Ascending aorta (tissue), 2 donors: ENCODE results near the gene MLYCD. TPM values are rescaled to one million over a fixed set of nuclear protein-coding genes. Genes with fewer than 3 reads are reported as not detected.

Source experiments
- DNase-seq, 2 donors: peaks; one replicate each; pipeline ENCODE4 v3.0.0-alpha.2; 2019; ENCODE audit warnings: low spot score in 2 of 2
- H3K27ac ChIP-seq, 2 donors: fragments of 200-600 bp; sonication (generic); one replicate each; pipeline ENCODE4 v1.5.1; 2016 to 2017; ENCODE audit warnings: mild to moderate bottlenecking in 1 of 2
- H3K27me3 ChIP-seq: fragments of 200-600 bp; sonication (generic); one replicate; pipeline ENCODE4 v1.5.1; 2017
- H3K36me3 ChIP-seq, 2 donors: fragments of 200-600 bp; sonication (generic); one replicate each; pipeline ENCODE4 v1.5.1; 2016
- H3K4me1 ChIP-seq, 2 donors: fragments of 200-600 bp; sonication (generic); one replicate each; pipeline ENCODE4 v1.5.1; 2016 to 2017; ENCODE audit warnings: mild to moderate bottlenecking in 1 of 2
- H3K4me3 ChIP-seq, 2 donors: fragments of 200-600 bp; sonication (generic); one replicate each; pipeline ENCODE4 v1.5.1; 2016 to 2017; ENCODE audit warnings: mild to moderate bottlenecking in 1 of 2
- H3K9me3 ChIP-seq, 2 donors: fragments of 200-600 bp; sonication (generic); one replicate each; pipeline ENCODE4 v1.5.1; 2016
- intact Hi-C: fragments of 100-400 bp; cut with DNase I; formaldehyde crosslinking; loops from one replicate; pipeline ENCODE4 v1.15.1; 2023
- total RNA-seq: library from RNA; depleted of rRNA; stranded (reverse); fragments of >200 nt; gene quantifications from one replicate; pipeline ENCODE4 v1.1.0, GENCODE V29; 2016
- TF ChIP-seq, protein P1 (sequence below), 3 experiments: fragments of 200-600 bp in 2 of 3; fragments of 450-650 bp in 1 of 3; sonication (generic) in 2 of 3; IDR thresholded peaks; one replicate each; pipeline ENCODE4 v1.5.1; 2016 to 2019; ENCODE audit warnings: antibody characterized with exemption in 3 of 3, mild to moderate bottlenecking in 1 of 3, moderate library complexity in 1 of 3

Gene MLYCD
- total RNA-seq, 1 donor from 2014 or later: 13.4 TPM

DNA sequence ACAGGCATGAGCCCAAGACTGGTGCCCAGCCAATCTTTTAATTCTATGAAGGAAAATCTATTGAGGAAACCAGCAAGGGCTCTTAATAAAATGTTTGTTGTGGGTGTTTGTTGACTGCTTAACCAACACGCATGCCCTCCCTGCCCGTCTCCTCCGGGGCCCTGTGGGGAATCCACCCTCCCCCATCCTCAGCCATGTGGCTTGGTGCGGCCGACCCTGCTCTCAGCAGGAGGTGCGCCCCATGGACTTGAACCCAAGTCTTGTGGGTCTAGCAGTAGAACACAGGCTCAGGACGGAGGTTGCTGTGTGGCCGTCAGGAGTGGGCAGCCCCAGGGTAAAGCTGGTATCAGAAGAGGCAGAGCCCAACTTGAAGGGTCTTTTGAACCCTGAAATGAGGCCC lies 45.1 kb upstream of the MLYCD start:
- TF ChIP-seq, protein P1, sequence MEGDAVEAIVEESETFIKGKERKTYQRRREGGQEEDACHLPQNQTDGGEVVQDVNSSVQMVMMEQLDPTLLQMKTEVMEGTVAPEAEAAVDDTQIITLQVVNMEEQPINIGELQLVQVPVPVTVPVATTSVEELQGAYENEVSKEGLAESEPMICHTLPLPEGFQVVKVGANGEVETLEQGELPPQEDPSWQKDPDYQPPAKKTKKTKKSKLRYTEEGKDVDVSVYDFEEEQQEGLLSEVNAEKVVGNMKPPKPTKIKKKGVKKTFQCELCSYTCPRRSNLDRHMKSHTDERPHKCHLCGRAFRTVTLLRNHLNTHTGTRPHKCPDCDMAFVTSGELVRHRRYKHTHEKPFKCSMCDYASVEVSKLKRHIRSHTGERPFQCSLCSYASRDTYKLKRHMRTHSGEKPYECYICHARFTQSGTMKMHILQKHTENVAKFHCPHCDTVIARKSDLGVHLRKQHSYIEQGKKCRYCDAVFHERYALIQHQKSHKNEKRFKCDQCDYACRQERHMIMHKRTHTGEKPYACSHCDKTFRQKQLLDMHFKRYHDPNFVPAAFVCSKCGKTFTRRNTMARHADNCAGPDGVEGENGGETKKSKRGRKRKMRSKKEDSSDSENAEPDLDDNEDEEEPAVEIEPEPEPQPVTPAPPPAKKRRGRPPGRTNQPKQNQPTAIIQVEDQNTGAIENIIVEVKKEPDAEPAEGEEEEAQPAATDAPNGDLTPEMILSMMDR (IDR thresholded peaks at IDR 0.05): no peak
- intact Hi-C loops: no loop called here

DNA sequence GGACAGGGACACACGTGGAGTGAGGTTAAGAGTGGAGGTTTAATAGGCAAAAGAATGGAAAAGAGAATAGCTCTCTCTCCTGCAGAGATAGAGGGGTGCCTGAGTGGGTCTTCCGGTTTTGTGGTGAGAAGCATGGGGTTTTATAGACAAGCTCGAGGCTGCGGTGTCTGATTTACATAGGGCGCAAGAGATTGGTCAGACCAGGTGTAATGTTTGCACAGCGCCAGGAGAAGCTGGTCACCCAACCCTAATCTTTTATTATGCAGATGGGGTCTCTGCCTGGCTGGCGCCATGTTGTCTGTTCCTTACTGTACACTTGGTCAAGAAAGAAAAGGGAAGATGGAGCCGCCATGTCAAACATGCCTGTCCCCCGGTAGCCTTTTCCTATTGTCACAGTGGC lies 44.5 kb upstream of the MLYCD start:
- H3K4me3 ChIP-seq: no peak overlapping the region
- no peaks in the 10 kb centered on the region for H3K27me3 ChIP-seq
- no peak overlapping the region for H3K27ac ChIP-seq
- H3K9me3 ChIP-seq: no peaks in the 10 kb centered on the region
- no peaks in the 10 kb centered on the region for H3K36me3 ChIP-seq
- no peaks in the 10 kb centered on the region for H3K4me1 ChIP-seq
- DNase-seq: no peak
- TF ChIP-seq, protein P1 (IDR thresholded peaks at IDR 0.05): no peak
- intact Hi-C loops: no loop called here

More for the DNA sequence above, 45.1 kb upstream of the MLYCD start:
- Histone ChIP-seq H3K27me3 (no peaks in the 10 kb centered on the region), H3K36me3 (no peaks in the 10 kb centered on the region), H3K9me3 (no peaks in the 10 kb centered on the region), H3K4me3 (no peak overlapping the region), H3K4me1 (no peaks in the 10 kb centered on the region), H3K27ac (no peak overlapping the region)
- no peak for DNase-seq

DNA sequence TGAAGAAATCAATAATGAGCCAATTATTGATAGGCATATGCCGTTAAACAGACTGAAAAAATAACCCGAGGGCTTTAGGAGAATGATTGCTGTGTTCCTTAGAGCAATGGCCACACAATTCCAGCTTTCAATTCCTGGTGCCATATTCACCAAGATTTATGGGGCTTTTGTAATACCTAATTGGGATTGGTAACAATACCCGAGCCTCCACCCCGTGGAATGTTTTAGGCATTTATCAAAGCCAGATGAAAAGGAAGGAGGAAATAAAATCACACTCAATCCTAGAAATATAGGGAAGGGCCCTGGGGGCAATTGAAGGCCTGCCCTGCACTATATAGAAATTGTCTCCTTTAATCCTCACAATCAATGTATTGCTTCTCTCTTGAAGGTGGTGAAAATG lies 42.1 kb upstream of the MLYCD start:
- Histone ChIP-seq H3K27ac (no peak overlapping the region), H3K9me3 (no peaks in the 10 kb centered on the region), H3K36me3 (no peaks in the 10 kb centered on the region), H3K4me3 (no peak overlapping the region), H3K27me3 (no peaks in the 10 kb centered on the region), H3K4me1 (no peaks in the 10 kb centered on the region)
- no peak for DNase-seq
- TF ChIP-seq, protein P1 (IDR thresholded peaks at IDR 0.05): no peak
- intact Hi-C loops: no loop called here

DNA sequence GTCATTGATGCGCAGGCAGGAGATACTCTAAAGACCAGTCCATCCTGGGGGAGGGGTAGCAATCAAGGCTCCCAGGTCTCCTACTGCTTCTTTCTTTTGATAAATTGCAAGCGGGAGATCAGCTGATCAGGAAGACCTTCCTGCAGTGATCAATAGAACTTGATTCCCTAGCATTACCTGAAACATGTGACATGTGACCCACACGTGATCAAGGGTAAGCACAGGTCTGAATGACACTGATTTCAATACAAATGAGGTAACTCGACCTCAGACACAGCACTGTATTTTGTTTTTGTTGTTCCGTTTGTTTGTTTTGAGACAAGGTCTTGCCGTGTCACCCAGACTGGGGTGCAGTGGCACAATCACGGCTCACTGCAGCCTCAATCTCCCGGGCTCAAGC lies 39.6 kb upstream of the MLYCD start:
- H3K27ac ChIP-seq: no peak overlapping the region
- intact Hi-C loops: no loop called here
- TF ChIP-seq, protein P1 (IDR thresholded peaks at IDR 0.05): no peak
- H3K4me1 ChIP-seq: no peaks in the 10 kb centered on the region
- H3K9me3 ChIP-seq: no peaks in the 10 kb centered on the region
- no peak for DNase-seq
- H3K4me3 ChIP-seq: no peak overlapping the region
- H3K27me3 ChIP-seq: no peaks in the 10 kb centered on the region
- no peaks in the 10 kb centered on the region for H3K36me3 ChIP-seq

DNA sequence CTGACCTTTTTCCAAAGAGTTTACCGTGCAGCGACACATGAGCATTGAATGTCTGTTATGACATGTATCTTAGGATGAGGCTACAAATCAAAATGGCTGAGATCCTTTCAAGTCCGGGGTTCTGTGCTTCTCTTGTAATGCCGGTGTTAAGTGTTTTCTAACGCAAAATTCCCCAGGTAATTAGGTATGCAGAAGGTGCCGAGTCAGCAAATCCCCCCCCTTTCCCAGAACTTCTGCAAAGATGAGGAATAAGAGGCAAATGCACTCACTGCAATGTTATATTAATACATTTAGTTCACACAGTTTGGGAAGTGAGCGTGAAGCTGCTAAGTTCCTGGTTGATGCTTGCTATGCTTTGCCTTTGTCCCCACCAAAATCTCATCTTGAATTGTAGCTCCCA lies 36.3 kb upstream of the MLYCD start:
- Histone ChIP-seq H3K36me3 (no peaks in the 10 kb centered on the region), H3K27ac (no peak overlapping the region), H3K9me3 (no peaks in the 10 kb centered on the region), H3K4me1 (no peaks in the 10 kb centered on the region), H3K27me3 (no peaks in the 10 kb centered on the region), H3K4me3 (no peak overlapping the region)
- TF ChIP-seq, protein P1 (IDR thresholded peaks at IDR 0.05): no peak
- DNase-seq: no peak
- intact Hi-C loops: no loop called here

DNA sequence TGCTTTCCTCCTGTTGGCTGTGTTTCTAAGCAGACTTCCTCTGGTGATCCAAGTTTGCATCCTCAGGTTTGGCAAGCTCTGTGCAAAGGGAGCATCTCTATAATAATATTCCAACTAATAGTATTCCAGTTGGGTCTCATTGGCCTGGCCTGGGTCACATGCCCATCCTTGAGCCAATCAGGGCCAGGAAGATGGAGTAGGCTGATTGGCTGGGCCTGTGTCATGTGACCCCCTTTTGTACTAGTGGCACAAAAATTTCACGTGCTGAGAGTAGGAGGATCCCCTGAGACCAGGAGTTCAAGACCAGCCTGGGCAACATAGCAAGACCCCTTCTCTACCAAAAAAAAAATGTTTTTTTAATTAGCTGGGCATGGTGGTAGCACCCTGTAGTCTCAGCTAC lies 35.2 kb upstream of the MLYCD start:
- no peaks in the 10 kb centered on the region for H3K36me3 ChIP-seq
- no peak overlapping the region for H3K4me3 ChIP-seq
- H3K27ac ChIP-seq: no peak overlapping the region
- intact Hi-C loops: no loop called here
- H3K27me3 ChIP-seq: no peaks in the 10 kb centered on the region
- no peaks in the 10 kb centered on the region for H3K9me3 ChIP-seq
- H3K4me1 ChIP-seq: no peaks in the 10 kb centered on the region
- TF ChIP-seq, protein P1 (IDR thresholded peaks at IDR 0.05): no peak
- DNase-seq: no peak
